WTC11 (cell line): ENCODE results near the gene ZNF74.

Experiments used
- ATF2 ChIP-seq: sonication (generic); formaldehyde crosslinking; IDR thresholded peaks from 2 replicates; pipeline ENCODE4 v1.8.1; 2022; ENCODE audit warnings: low read depth, missing genetic modification reagents, borderline replicate concordance
- NR3C1 ChIP-seq: sonication (generic); formaldehyde crosslinking; conservative IDR thresholded peaks from 2 replicates; pipeline ENCODE4 v1.8.1; 2023; ENCODE audit warnings: low read depth, mild to moderate bottlenecking, missing genetic modification reagents
- USF2 ChIP-seq: sonication (generic); formaldehyde crosslinking; IDR thresholded peaks from 2 replicates; pipeline ENCODE4 v1.8.1; 2023; ENCODE audit warnings: mild to moderate bottlenecking, missing genetic modification reagents, moderate library complexity

- TF ChIP-seq NR3C1 (no peak), USF2 (CRISPR knock-in tag) (no peak), ATF2 (CRISPR knock-in tag) (no peak)
These were observed 9.2 kb downstream of the ZNF74 start for GRCh38 chr22:20402960-20403778.
